ENCODE results near the gene PML.

- TF ChIP-seq POLR2A (IDR thresholded peaks at IDR 0.05) (no peak), CTCF (IDR thresholded peaks at IDR 0.05 in 8 of 11, conservative IDR thresholded peaks at IDR 0.05 in 3 of 11) (no peak)
Measured at GRCh38 chr15:74034206-74034755, 39.8 kb downstream of the PML start.
